Activated B cell treated with CpG ODN at 0.5 μM for 24 hours (primary cell): ENCODE results near the gene DSP. TPM values are rescaled to one million over a fixed set of nuclear protein-coding genes. Genes with fewer than 3 reads are reported as not detected.

Experiments used
- ATAC-seq: fragments of 200-7000 bp; cut with Tn5 transposase; one replicate; pipeline ENCODE4 v1.10.0; 2021; ENCODE audit warnings: low read depth, mild to moderate bottlenecking, moderate library complexity
- CTCF ChIA-PET: fragments of 350-600 bp; sonication (Branson Sonifier 250); formaldehyde crosslinking; loops from one replicate; lab custom pipeline; 2021; ENCODE audit warnings: antibody characterized with exemption; lab: Charles Lee
- POLR2A ChIA-PET: fragments of 350-600 bp; sonication (Branson Sonifier 250); formaldehyde crosslinking; loops from one replicate; lab custom pipeline; 2021; ENCODE audit warnings: antibody characterized with exemption; lab: Charles Lee
- DNase-seq: peaks from one replicate; pipeline ENCODE4 v3.0.0; 2022
- H3K27ac Mint-ChIP-seq: one replicate; pipeline ENCODE4 v1.8.0; 2020; ENCODE audit warnings: mixed read lengths
- H3K27me3 Mint-ChIP-seq: one replicate; pipeline ENCODE4 v1.8.0; 2021; ENCODE audit warnings: mixed read lengths
- H3K36me3 Mint-ChIP-seq: one replicate; pipeline ENCODE4 v1.8.0; 2021; ENCODE audit warnings: low read depth, mixed read lengths
- H3K4me1 Mint-ChIP-seq: one replicate; pipeline ENCODE4 v1.8.0; 2021; ENCODE audit warnings: mixed read lengths
- H3K4me3 Mint-ChIP-seq: one replicate; pipeline ENCODE4 v1.8.0; 2020; ENCODE audit warnings: mild to moderate bottlenecking, mixed read lengths
- H3K9me3 Mint-ChIP-seq: one replicate; pipeline ENCODE4 v1.8.0; 2020; ENCODE audit warnings: mixed read lengths
- intact Hi-C: fragments of 100-400 bp; cut with micrococcal nuclease; formaldehyde crosslinking; loops from one replicate; pipeline ENCODE4 v1.15.1; 2024
- total RNA-seq: library from RNA; stranded (reverse); gene quantifications from 2 replicates; pipeline ENCODE4 v1.2.3, GENCODE V29; 2022
- TF ChIP-seq, protein P1 (sequence below): fragments of 200-600 bp; IDR thresholded peaks from one replicate; pipeline ENCODE4 v1.8.0; 2022; ENCODE audit warnings: antibody characterized with exemption, mild to moderate bottlenecking

Gene DSP
- total RNA-seq, 1 donor from 2014 or later, result 0.02 TPM

DNA sequence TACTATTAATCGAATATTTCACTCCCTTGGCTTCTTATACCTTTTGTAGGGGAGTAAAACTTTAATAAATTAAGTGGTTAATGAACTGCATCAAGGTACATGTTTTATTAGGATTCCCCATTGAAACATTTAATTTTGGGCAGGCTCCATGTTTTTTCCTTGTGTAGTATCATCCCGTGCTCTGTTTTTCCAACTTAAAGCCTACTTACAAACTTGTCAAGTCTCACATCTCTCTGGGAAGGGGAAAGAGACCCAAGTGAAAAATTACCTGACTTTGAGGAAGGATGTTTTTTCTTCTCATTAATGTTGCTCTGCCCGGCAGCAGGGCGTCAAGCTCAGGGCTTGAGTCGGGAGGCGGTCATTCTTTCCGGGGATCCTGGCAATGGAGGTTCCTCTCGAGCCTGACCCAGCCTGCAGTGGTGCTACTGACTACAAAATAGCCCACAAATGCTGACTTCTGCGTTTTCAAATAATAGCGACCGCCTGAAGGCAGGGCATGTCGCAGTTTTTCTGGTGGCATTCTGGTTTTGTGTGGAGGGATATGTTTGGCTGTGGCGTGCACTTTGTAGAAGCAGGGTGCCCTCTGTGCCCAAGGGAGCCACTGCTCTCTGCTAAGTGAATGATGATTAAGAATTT is 2.4 kb downstream of the DSP start:
- ChIA-PET POLR2A (no interaction called here), CTCF (no interaction called here)
- ATAC-seq (no peak), DNase-seq (no peak)
- peaks cover 48% of the 10 kb centered on the region for H3K27me3 Mint-ChIP-seq
- no peaks in the 10 kb centered on the region for H3K36me3 Mint-ChIP-seq
- TF ChIP-seq, protein P1, sequence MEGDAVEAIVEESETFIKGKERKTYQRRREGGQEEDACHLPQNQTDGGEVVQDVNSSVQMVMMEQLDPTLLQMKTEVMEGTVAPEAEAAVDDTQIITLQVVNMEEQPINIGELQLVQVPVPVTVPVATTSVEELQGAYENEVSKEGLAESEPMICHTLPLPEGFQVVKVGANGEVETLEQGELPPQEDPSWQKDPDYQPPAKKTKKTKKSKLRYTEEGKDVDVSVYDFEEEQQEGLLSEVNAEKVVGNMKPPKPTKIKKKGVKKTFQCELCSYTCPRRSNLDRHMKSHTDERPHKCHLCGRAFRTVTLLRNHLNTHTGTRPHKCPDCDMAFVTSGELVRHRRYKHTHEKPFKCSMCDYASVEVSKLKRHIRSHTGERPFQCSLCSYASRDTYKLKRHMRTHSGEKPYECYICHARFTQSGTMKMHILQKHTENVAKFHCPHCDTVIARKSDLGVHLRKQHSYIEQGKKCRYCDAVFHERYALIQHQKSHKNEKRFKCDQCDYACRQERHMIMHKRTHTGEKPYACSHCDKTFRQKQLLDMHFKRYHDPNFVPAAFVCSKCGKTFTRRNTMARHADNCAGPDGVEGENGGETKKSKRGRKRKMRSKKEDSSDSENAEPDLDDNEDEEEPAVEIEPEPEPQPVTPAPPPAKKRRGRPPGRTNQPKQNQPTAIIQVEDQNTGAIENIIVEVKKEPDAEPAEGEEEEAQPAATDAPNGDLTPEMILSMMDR, result no peak
- no peak overlapping the region for H3K27ac Mint-ChIP-seq
- intact Hi-C loops, result loop anchor here (2.0 kb wide), 1 partner anchor 47 kb away; the partner anchor contains the start of gene SNRNP48
- peaks cover 13% of the 10 kb centered on the region for H3K4me1 Mint-ChIP-seq
- no peak overlapping the region for H3K4me3 Mint-ChIP-seq
- H3K9me3 Mint-ChIP-seq, result no peaks in the 10 kb centered on the region

DNA sequence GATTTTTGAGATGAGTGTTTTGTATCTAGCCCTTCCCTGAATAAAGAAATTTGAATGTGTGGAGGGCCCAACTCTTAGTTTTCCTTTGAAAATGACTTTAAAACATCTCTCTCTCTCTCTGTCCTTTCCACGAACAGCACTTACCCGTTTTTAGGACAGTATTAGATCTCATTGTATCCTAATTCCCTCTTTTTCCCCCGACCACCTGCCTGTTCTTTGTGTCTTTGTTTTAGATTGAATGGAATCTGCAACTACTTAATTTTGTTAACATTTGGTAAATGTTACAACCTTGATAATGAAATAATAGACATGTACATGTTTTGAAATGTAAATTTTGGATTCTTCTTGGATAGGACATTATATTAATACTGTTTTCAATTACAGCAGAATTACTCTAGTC is 3.1 kb downstream of the DSP start:
- TF ChIP-seq, protein P1, result no peak

DNA sequence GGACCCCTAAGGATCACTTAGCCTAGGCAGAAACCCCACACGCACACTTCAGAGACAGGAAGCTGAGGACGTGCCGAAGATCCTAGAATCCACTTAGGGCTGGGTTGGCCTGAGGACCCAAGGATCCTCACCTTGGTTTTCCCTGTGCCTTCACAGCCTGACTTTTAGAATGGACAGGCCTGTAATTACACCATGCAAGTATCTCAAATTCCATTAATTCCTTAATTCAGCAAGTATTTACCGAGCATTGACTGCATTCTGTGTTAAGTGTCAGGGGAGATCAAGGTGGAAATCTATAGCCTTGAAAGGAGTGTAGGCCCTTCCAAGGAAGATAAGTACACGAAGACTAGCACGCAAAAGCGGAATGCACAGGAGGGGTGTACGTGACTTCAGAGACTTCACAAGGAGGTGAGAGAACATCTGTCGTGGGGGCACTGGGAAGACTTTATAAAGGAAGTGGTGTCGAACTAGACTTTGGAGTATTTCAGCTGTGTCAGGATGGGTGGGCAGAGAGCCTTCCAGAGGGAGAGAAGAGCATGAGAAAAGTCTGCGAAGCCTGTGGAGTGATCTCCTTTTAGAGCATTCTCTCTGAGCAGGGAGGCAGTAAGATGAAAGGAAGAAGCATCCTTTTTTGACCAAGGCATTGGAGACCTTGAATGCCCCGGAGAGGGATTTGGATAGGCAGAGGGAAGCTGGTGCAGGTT is 4.0 kb downstream of the DSP start:
- Mint-ChIP-seq H3K36me3 (no peaks in the 10 kb centered on the region), H3K9me3 (no peaks in the 10 kb centered on the region), H3K27me3 (peaks cover 37% of the 10 kb centered on the region), H3K4me1 (peaks cover 12% of the 10 kb centered on the region), H3K4me3 (no peak overlapping the region), H3K27ac (no peak overlapping the region)
- TF ChIP-seq, protein P1, result no peak
- ATAC-seq (no peak), DNase-seq (no peak)
- POLR2A ChIA-PET, result no interaction called here
- intact Hi-C loops, result no loop called here
- CTCF ChIA-PET, result no interaction called here

More for the DNA sequence above, 3.1 kb downstream of the DSP start:
- POLR2A ChIA-PET, result no interaction called here
- H3K4me1 Mint-ChIP-seq, result peaks cover 13% of the 10 kb centered on the region
- DNase-seq (no peak), ATAC-seq (no peak)
- H3K9me3 Mint-ChIP-seq, result no peaks in the 10 kb centered on the region
- intact Hi-C loops, result no loop called here
- H3K4me3 Mint-ChIP-seq, result no peak overlapping the region
- H3K27me3 Mint-ChIP-seq, result peaks cover 46% of the 10 kb centered on the region
- H3K27ac Mint-ChIP-seq, result no peak overlapping the region
- no peaks in the 10 kb centered on the region for H3K36me3 Mint-ChIP-seq
- CTCF ChIA-PET, result no interaction called here

DNA sequence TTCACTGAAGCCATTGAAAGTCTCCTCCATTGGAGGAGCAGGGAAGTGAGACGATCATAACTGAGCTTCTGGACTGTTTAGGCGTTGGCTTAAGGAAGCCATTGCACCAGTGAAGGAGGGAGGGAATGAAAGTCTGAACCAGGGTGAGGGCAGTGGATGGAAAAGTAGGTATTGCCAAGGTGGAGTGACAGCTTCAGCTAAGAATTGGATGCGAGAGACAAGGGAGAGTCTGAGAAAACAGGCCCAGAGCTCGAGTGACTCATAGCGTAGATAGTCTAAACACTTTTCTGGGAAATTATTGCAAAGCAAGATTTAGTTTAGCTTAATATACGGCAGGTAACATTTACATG is 4.5 kb downstream of the DSP start:
- POLR2A ChIA-PET, result no interaction called here
- ATAC-seq, result no peak
- peaks cover 32% of the 10 kb centered on the region for H3K27me3 Mint-ChIP-seq

DNA sequence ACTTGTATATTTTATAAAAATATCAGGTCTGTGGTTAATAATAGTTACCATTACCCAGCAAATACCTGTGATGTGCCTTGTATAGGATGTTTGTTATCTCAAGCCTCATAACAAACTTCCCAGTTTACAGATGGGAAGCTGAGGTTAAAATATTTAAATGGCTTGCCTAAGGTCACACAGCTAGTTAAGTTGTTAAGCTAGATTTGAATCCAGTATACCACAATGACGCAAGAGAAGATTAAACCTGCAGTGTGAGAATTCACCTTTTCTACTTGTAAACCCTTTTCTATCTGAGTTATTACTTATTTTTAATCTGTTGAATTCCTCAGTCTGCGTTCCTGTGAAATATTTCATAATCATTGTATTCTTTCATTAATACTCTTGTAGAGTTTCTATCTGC is 4.9 kb downstream of the DSP start:
- ChIA-PET POLR2A (no interaction called here), CTCF (no interaction called here)
- no peak for ATAC-seq
- H3K4me1 Mint-ChIP-seq, result peaks cover 6% of the 10 kb centered on the region
- H3K27ac Mint-ChIP-seq, result no peak overlapping the region
- no peaks in the 10 kb centered on the region for H3K9me3 Mint-ChIP-seq
- peaks cover 31% of the 10 kb centered on the region for H3K27me3 Mint-ChIP-seq
- DNase-seq, result no peak
- intact Hi-C loops, result no loop called here
- H3K36me3 Mint-ChIP-seq, result no peaks in the 10 kb centered on the region
- no peak overlapping the region for H3K4me3 Mint-ChIP-seq
- TF ChIP-seq, protein P1, result no peak

More for the DNA sequence above, 4.5 kb downstream of the DSP start:
- no peak overlapping the region for H3K4me3 Mint-ChIP-seq
- no peaks in the 10 kb centered on the region for H3K36me3 Mint-ChIP-seq
- CTCF ChIA-PET, result no interaction called here
- H3K4me1 Mint-ChIP-seq, result peaks cover 7% of the 10 kb centered on the region
- H3K27ac Mint-ChIP-seq, result no peak overlapping the region
- TF ChIP-seq, protein P1, result no peak
- no peaks in the 10 kb centered on the region for H3K9me3 Mint-ChIP-seq
- intact Hi-C loops, result no loop called here
- no peak for DNase-seq
